Osteoblast (primary cell): ENCODE data around the gene DUS3L. TPM values are rescaled to one million over a fixed set of nuclear protein-coding genes. Genes with fewer than 3 reads are reported as not detected.

Experiments used
- DNase-seq: peaks from one replicate; pipeline ENCODE4 v3.0.0; 2011; ENCODE audit warnings: low spot score, mixed read lengths; ENCODE audit not compliant: insufficient read length; ENCODE audit errors: missing footprints
- H2AFZ ChIP-seq: 2 replicates; pipeline ENCODE4 v1.6.0; 2011; ENCODE audit warnings: mild to moderate bottlenecking, low read length
- H3K27ac ChIP-seq: 2 replicates; pipeline ENCODE4 v1.5.1; 2011; ENCODE audit warnings: mild to moderate bottlenecking, low read depth, low read length, moderate library complexity
- H3K27me3 ChIP-seq: 2 replicates; pipeline ENCODE4 v1.6.0; 2012; ENCODE audit warnings: mild to moderate bottlenecking, control low read depth, inconsistent platforms, low read length, moderate library complexity; ENCODE audit not compliant: insufficient read depth
- H3K36me3 ChIP-seq: 2 replicates; pipeline ENCODE4 v1.5.1; 2011; ENCODE audit warnings: mild to moderate bottlenecking, low read length, control low read depth, moderate library complexity; ENCODE audit not compliant: insufficient read depth
- H3K4me1 ChIP-seq: 2 replicates; pipeline ENCODE4 v1.5.1; 2011; ENCODE audit warnings: mild to moderate bottlenecking, low read length, control low read depth, moderate library complexity; ENCODE audit not compliant: insufficient read depth
- H3K4me2 ChIP-seq: 2 replicates; pipeline ENCODE4 v1.6.0; 2011; ENCODE audit warnings: mild to moderate bottlenecking, low read length; ENCODE audit not compliant: insufficient read depth
- H3K4me3 ChIP-seq: fragments of 200-600 bp; sonication (generic); 3 replicates; pipeline ENCODE4 v1.5.1; 2012; ENCODE audit warnings: mild to moderate bottlenecking, low read length, inconsistent platforms; ENCODE audit not compliant: insufficient read depth
- H3K79me2 ChIP-seq: 2 replicates; pipeline ENCODE4 v1.6.0; 2012; ENCODE audit warnings: mild to moderate bottlenecking, low read length, control low read depth, inconsistent platforms; ENCODE audit not compliant: insufficient read depth
- H3K9me3 ChIP-seq: 2 replicates; pipeline ENCODE4 v1.5.1; 2011; ENCODE audit warnings: low read depth, low read length, control low read depth
- H4K20me1 ChIP-seq: 2 replicates; pipeline ENCODE4 v1.6.0; 2012; ENCODE audit warnings: mild to moderate bottlenecking, low read length, control low read depth; ENCODE audit not compliant: insufficient read depth
- CTCF ChIP-seq: IDR thresholded peaks from 2 replicates; pipeline ENCODE4 v1.5.1; 2011; ENCODE audit warnings: mild to moderate bottlenecking, low read depth, low read length, moderate library complexity; ENCODE audit errors: extremely low read depth
- total RNA-seq: library from RNA; depleted of rRNA; stranded (reverse); fragments of >200 nt; gene quantifications from 2 replicates; pipeline ENCODE4 v1.2.3, GENCODE V29; 2012

The DUS3L gene
- total RNA-seq = 21.2 and 30.0 TPM in 2 replicates

- Histone ChIP-seq H3K79me2 (peaks cover 12% of the 10 kb centered on the region), H3K4me2 (peak within 1 kb of the TSS; percentile 100), H3K4me1 (peaks cover 4% of the 10 kb centered on the region), H2AFZ (peak within 1 kb of the TSS; percentile 99), H4K20me1 (peaks cover 9% of the 10 kb centered on the region), H3K4me3 (peak within 1 kb of the TSS; percentile 95), H3K9me3 (no peaks in the 10 kb centered on the region), H3K27me3 (no peaks in the 10 kb centered on the region), H3K27ac (peak within 1 kb of the TSS; percentile 97), H3K36me3 (peaks cover 36% of the 10 kb centered on the region)
- peak; percentile 100 for DNase-seq
- no peak for TF ChIP-seq CTCF
Observed at GRCh38 chr19:5790559-5791520, at the start of gene DUS3L. Gene DUS3L (minus strand): TSS chr19:5791163. CDS start chr19:5791141, 22 bp downstream.

- Histone ChIP-seq H3K79me2 (no peaks in the 10 kb centered on the region), H3K4me3 (no peak within 1 kb of the TSS), H3K9me3 (no peaks in the 10 kb centered on the region), H3K36me3 (no peaks in the 10 kb centered on the region), H3K27ac (no peak within 1 kb of the TSS), H2AFZ (no peak within 1 kb of the TSS), H3K4me2 (no peak within 1 kb of the TSS), H4K20me1 (no peaks in the 10 kb centered on the region), H3K4me1 (no peaks in the 10 kb centered on the region), H3K27me3 (peaks cover 9% of the 10 kb centered on the region)
- peak; percentile 8 for DNase-seq
- TF ChIP-seq CTCF = no peak
Observed at GRCh38 chr19:5839065-5840017, 48.4 kb upstream of the DUS3L start, which contains the start of gene FUT6. Gene FUT6 (minus strand): TSS chr19:5839702. CDS start chr19:5832567, 7,135 bp downstream.

- Histone ChIP-seq H3K27ac (no peak overlapping the region), H3K4me3 (no peak overlapping the region), H3K27me3 (peaks cover 9% of the 10 kb centered on the region), H3K79me2 (no peaks in the 10 kb centered on the region), H4K20me1 (no peaks in the 10 kb centered on the region), H3K4me1 (no peaks in the 10 kb centered on the region), H3K9me3 (no peaks in the 10 kb centered on the region), H3K36me3 (no peaks in the 10 kb centered on the region), H3K4me2 (no peak overlapping the region), H2AFZ (no peak overlapping the region)
- DNase-seq = peak; percentile 56
- TF ChIP-seq CTCF = no peak
Observed at GRCh38 chr19:5838353-5839064, 47.5 kb upstream of the DUS3L start.
